NOMO-1 treated with DMSO at 0.1 percent for 48 hours (cell line): ENCODE measurements around the gene UGT1A6.

Experiments used
- DNase-seq: peaks from one replicate; lab custom pipeline; 2025; ENCODE audit not compliant: unreplicated experiment; lab: John Stamatoyannopoulos, UW

The UGT1A6 gene

GRCh38 chr2:233764264-233764663 is 71.6 kb downstream of the UGT1A6 start:
- DNase-seq, result no peak

- no peak for DNase-seq
These were observed 72.1 kb downstream of the UGT1A6 start for GRCh38 chr2:233764761-233765160.

GRCh38 chr2:233766416-233766815 is 73.7 kb downstream of the UGT1A6 start:
- no peak for DNase-seq

DNA sequence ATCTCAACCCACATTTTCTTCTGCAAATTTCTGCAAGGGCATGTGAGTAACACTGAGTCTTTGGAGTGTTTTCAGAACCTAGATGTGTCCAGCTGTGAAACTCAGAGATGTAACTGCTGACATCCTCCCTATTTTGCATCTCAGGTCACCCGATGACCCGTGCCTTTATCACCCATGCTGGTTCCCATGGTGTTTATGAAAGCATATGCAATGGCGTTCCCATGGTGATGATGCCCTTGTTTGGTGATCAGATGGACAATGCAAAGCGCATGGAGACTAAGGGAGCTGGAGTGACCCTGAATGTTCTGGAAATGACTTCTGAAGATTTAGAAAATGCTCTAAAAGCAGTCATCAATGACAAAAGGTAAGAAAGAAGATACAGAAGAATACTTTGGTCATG is 75.4 kb downstream of the UGT1A6 start:
- DNase-seq, result no peak

- DNase-seq, result no peak
These were observed 76.6 kb downstream of the UGT1A6 start for GRCh38 chr2:233769260-233769659.

GRCh38 chr2:233772153-233772552 is 79.5 kb downstream of the UGT1A6 start:
- DNase-seq, result no peak

GRCh38 chr2:233772583-233772982 is 79.9 kb downstream of the UGT1A6 start:
- no peak for DNase-seq

GRCh38 chr2:233773854-233774253 is 81.2 kb downstream of the UGT1A6 start:
- no peak for DNase-seq

DNA sequence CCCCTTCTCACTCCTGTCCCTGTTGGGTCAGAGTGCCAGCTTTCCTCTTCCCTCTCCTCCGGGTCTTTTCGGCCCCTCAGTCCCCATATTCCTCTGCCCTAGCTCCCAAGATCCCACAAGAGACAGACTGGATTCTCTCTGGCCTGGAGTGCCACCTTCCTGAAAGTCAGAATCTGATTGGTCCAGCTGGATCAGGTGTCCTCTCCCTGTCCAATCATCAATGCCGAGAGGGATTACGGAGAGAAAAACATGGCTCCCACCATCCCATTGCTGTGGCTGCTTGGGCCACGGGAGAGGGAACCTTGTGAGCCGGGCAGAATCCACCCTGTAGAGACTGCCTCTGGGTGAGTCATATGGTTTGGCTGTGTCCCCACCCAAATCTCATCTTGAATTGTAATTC is 82.7 kb downstream of the UGT1A6 start:
- no peak for DNase-seq

- DNase-seq, result no peak
These were observed 85.3 kb downstream of the UGT1A6 start, which contains the start of gene MROH2A for GRCh38 chr2:233778030-233778429. TSS of gene MROH2A (plus strand) at chr2:233778330. CDS start at chr2:233779359, 1,029 bp downstream.

- no peak for DNase-seq
These were observed 87.0 kb downstream of the UGT1A6 start for GRCh38 chr2:233779722-233780121.

- DNase-seq, result no peak
These were observed 88.1 kb downstream of the UGT1A6 start for GRCh38 chr2:233780771-233781170.

- DNase-seq, result no peak
These were observed 96.9 kb downstream of the UGT1A6 start for GRCh38 chr2:233789554-233789953.

DNA sequence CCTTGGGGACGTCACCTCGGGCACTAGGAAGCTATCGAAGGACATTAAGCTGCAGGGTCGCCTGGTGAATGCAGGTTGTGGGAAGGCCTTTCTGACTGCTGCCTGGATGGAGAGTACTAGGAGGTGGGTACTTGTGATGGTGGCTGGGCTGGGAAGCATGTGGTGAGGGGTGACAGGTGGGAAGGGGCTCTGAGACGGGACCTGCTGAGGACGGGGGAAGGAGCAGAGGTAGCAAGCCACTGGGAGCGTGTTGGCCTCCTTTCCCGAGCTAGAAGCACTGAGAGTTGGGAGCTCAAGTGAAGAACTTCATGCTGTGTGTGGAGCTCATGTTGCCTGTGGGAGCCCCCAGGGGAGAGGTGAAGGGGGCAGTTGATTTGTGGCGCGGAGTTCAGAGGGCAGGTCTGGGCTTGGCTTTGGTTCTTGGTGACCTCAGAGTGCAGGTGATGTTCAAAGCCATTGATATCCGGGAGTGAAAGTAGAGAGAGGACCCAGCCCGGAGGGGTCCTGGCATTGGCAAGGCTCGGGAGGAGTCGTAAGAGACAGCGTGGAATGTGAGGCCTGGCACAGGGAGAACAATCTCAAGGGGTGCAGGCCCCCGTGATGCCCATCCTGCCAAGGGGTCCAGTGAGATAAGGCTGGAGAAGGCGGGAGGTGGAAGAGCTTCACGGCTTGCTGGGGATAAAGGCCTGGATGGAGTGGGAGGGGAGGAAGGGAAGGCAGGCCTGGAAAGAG is 98.6 kb downstream of the UGT1A6 start:
- no peak for DNase-seq

DNA sequence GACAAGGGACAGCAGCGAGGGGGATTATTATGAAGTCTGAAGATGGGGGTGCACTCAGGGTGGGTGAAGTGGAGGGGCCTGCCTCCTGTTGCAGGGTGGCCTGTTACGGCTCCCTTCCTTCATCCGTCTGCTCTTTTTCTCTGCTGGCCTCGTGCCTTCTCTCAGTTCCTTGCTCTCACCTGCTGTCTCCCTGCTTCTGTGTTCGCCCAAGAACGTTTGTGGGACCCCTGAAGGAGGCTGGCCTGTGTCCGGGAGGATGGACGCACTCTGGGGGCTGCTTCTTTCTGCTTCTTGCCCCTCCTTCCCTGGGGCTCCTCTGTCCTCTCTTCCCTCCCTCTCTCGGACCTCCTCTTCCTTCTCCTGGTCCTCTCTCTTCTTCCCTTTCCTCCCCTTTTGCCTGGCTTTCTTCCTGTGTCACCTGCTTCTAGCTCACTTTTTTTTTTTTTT is 99.2 kb downstream of the UGT1A6 start:
- no peak for DNase-seq

DNA sequence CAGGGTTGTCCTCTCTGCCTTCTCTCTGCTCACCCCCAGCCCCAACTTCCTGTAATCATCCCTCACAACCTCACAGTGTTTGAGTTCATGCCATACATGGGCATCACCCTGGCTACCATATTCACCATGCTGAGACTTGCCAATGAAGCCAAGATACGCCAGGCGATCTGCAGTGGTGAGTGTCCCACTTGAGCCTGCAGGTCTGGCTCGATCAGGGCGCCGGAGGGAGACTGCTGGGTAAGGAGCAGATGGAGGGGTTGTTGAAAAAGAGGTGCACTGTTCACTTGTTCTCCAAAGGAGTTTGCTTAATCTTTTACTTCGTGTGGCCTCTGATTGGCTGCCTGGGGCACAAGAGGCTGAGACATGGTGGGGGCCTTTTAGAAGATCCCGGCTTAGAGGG is 100.0 kb downstream of the UGT1A6 start:
- DNase-seq, result no peak

GRCh38 chr2:233793465-233794127 is 100.9 kb downstream of the UGT1A6 start:
- DNase-seq, result no peak

DNA sequence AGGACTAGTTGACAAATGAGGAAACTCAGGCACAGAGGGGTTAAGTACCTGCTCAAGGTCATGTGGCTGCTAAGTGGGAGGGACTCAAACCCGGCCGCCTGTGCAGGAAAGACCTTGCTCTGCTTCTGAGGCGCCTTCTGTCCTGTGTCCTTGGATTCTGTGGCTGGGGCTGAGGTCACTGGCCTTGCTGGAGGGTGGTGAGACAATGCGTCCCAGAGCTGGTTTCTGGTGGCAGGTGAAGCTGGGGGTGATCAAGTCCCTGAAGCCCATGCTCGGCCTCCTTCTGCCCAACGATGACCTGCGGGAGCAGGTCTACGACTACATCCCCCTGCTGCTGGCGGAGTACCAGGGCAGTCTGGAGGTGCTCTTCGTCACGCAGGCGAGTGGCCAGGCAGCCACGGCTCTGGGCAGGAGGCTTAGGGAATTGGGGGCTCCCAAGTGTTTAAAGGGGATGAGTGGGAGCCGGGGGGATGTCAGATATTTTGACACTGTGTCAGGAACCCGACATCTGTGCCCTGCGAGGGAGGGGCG is 101.5 kb downstream of the UGT1A6 start:
- no peak for DNase-seq

- no peak for DNase-seq
These were observed 103.1 kb downstream of the UGT1A6 start for GRCh38 chr2:233795735-233796171.

DNA sequence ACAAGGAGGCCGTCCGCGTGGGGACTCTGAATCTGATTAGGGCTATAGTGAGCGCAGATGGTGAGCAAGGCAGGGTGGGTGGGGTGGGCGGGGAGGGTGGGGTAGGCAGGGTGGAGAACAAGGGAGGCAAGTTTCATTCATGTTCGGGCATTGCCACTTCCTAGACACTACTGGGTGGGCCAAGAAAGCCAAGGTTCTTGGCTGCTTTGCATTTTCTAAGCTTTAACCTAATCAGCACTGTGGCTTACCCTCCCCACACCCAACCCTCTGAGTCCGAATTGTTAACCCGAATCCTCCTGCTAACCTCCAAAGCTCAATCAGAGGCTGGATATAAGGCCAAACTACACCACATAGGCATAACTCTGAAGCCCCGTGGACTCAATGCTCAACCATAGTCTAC is 103.6 kb downstream of the UGT1A6 start:
- DNase-seq, result no peak

GRCh38 chr2:233798335-233799086 is 105.8 kb downstream of the UGT1A6 start:
- DNase-seq, result no peak
